ENCODE data around the gene CXCR6.

The CXCR6 gene

DNA sequence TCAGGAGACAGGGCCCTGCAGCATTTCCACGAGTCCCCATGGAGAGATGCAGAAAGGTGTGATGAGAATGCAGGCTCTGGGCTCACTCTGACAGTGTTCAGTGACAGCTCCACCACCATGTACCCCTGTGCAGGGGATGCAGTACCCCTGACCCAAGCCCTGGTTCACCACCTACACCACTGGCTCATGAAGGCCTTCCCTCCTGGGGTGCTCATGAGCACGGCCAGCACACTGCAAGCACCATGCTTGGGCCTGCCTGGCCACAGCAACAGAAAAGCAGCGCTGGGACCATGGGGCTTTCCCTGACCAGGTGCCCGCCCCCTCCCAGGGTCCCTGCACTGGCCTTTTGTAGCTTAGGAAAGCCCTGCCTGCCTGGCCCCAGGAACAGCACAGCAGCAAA, 6.2 kb downstream of the CXCR6 start:
- DNase-seq: no peak

DNA sequence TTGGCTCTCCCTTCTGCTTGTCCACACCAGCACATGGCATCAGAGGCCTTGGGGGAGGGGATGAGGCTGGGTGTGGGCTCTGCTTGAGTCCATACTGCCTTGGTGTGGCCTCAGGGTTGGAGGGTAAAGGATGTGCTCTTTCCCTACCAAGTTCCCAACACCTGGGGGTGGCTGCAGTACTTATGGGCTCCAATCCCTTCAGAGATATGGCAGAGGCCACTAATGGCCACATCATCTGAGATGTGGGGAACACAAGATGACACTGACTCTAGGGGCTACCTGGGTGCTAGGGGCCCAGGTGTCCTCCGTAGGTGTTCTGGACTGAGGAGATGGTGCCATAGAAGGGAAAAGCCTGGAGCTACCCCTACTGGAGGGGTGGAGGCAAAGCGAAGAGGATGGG, 6.9 kb downstream of the CXCR6 start:
- DNase-seq: no peak

DNA sequence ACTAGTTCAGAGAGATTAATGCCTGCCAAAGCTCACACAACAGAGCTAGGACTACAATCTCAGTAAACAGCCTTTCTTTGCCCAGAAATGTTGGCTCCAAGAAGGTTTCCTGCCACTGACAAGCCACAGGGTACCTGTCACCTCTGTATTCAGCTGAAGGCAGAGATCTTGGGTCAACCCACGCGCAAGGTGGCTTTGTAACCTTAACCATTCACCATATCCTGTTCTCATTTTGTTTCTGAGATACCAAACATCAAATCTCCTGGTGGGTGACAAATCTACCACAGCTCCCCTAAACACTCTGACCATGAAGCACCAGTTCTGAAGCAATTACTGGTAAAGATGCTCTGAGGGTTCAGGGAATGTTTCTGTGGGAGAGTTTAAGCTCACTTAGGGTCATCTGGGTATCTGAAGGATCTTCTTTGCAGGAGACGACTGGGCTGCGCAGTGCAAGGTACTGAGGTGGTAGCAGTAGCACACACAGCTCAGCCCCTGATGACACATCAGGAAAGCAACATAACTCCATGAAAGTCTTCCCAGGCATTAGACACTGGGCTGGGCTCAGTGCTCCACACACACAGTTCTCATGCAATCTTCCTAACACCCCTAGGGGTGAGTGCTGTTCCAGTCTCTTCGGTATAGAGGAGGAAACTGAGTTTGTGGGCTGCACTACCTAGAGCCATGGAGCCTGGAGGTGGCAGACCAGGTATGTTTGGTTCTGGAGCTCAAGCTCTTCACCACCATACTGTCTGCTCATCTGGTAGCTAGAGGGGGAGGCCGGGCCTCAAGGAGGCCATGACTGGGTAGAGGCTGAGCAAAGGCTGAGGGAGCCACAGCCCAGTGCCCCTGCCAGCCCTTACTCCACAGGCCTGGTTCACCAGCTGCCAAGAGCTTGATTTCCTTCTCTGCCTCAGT, 7.7 kb downstream of the CXCR6 start:
- no peak for DNase-seq

DNA sequence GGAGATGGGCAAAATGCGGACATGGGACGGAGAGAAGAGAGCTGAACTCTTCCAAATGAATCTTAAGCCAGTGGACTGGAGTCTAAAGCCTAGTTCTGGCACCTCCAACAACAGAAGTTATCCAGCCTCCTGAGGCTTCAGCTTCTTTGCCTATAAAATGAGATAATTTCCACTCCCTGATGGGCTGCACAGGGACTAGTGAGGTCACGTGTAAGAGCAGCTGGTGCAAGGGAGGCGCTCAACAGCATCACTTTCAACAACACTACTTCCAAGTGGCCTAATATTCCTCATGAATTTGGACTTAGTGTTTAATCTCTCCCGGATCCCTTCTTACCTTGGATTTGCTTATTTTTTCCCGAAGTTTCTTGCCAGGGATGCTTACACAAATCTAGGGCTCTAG, 8.7 kb downstream of the CXCR6 start:
- no peak for DNase-seq

DNA sequence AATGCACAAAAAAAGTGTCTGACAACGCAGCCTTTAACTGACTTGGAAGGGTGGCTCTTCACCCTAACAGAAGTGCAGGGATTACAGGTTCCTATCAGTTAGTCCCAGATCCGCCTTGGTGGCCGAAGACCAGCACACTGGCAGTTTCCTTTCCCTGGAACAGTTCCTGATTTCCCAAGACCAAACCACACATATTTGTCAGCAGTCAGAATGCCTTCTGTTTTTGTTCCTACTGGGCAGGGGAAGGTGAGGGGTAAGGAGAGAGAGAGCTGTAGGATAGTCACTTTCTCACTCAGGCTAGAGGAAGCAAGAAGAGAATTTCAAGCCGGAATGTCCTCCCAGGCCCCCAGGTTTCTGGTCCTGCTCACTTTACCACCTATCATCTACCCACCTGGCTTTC, 9.2 kb downstream of the CXCR6 start:
- DNase-seq: no peak

DNA sequence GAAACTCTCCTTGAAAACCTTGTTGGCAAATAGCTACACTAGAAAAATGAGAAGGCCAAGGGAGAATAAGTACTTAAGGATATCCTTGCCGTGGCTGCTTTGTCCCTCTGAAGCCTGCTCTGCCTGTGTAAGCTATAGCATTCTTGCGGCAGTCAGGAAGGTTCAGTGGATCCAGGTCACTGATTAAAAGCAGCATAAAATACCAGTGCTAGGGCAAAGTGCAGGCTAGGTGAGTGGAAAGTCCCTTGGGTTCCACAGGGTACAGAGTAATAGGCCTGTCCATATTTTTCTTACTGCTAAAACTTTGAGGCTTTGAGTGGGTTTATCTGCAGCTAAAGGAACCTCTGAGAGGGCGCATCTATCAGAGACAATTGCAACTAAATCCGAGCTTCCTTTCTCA, 10.3 kb downstream of the CXCR6 start:
- DNase-seq: no peak

DNA sequence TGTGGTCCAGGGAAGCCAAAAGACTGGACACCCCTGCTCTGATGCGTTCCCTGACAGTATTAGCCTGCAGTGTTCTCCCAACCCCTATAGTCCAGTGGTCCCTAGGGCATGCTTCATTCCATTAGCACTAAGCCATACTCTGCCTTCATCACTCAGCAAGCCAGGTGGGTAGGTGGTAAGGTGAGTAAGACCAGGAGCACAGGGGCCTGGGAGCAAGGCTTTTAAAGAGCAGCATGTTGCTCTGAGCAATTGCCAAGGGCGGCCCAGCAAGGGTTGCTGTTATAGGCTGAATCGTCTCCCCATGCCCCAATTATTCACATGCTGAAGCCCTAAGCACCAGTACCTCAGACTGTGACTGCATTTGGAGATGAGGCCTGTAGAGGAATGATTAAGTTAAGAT, 11.0 kb downstream of the CXCR6 start:
- DNase-seq: no peak

DNA sequence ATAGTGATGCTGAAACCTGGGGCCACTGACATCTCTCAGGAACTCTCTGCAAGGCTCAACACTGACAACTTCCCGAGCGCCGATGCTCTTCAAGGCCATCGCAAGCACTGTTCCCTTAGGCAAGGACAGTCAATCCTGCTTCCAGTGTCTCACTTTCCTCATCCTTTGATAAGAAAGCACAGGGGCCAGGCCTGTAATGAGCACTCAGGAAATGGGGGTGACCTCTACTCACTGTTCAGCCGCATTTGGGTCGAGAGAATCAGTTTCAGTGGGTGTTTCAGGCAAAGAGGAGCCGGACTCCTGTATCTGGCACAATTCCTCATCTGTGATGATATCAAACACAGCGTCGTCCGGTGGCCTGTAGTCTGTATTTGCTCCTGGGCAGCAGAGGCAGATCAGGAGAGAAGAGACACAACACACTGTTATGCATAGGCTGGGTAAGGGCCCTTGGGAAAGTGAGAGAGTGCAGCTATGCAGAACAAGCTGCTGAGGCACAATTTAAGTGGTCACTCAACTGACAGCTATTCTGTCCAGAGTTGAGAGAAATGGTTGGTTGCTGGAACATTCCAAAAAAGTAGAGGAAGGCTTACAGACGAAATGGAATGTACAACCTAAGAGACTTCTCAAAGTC, 11.9 kb downstream of the CXCR6 start:
- no peak for DNase-seq

DNA sequence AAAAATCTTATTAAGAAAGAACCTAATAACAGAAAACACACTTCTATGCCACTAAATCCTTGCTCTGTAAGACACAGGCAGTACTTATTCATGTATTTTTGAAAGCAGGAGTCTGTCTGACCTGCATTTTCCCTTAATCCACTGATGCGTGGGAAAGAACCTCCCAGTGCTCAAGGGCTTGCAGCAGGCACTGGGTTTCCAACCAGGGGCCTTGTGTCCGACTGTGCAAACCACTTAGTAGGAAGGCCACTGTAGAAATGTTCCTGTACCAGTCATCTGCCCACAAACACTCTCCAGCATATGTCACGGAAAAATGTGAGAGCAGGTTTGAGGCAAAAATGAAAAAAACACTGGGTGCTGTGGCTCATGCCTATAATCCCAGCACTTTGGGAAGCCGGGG, 12.4 kb downstream of the CXCR6 start:
- no peak for DNase-seq

DNA sequence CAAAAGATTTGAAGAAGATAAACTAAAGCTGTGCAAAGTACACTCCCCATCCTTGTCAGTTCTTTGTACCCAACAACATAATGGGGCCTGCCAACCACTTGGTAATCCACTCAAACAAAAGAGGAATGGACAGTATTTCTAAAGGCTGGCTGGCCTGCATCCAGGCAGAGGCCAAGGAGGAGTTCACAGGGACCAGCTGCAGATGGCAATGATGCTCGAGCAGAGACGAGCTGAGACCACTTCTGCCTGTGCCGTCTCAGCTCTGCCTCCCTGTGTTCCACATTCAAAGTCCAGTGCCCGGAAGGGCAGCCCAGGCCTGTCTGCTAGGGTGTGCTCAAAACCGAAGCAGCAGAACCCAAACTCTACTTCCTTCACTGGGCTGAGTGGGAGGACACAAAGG, 14.3 kb downstream of the CXCR6 start:
- DNase-seq: no peak

DNA sequence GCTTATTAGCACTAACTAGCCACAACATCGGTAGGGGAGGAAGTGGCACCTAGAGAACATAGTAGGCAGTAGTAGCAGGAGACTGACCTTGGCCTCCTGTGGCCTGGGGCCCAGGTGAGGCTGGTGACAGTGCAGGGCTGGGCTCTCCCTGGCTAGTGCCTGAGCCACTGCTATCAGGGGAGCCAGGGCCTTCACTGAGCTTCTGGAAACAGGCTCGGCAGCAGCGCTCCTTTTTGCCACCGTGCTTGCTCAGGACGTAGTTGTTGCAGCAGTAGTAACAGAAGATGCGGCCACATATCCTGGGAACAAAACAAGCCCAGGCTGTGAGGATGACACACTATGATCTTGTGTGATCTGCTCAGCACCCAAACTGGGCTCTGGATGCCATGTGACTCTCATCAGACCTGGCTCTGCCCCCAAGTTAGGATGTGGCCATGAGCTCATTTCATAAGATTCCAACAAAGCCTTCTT, 15.1 kb downstream of the CXCR6 start:
- DNase-seq: no peak

DNA sequence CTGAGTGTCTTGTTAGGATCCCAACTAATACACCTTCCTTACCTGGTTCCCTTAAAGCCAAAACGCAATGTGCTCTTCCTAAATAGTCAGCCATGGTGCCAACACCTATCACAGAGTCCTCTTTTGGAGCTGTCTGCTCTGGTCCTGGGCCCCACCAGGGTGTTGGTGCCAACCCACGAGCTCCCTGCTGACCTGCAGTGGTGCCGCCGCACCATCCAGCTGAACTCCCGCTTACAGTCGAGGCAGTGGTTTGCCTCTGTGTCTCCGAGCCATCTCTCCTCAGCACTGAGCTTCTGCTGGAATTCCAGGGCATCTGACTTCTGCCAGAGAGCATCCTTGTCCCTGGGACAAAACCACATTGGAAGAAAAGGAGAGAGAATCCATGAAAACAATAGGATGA, 15.9 kb downstream of the CXCR6 start:
- DNase-seq: no peak

DNA sequence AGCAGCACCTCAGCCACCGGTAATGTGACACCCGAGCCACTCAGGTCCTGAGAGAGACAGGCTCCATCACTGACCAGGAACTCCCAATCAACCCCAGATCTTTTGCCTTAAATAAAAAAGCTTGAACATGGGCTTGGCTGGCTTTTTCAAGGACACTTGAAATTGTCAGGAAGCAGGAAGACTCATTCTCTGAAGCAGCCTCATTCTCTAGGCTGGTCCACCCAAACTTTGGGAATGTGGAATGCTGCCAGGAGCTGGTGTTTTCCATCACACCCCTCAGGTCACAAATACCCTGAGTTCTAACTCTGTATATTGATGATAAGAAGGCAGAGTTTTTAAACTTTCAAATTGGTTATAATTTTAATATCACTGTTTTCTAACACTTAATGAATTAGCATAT, 17.0 kb downstream of the CXCR6 start:
- no peak for DNase-seq

DNA sequence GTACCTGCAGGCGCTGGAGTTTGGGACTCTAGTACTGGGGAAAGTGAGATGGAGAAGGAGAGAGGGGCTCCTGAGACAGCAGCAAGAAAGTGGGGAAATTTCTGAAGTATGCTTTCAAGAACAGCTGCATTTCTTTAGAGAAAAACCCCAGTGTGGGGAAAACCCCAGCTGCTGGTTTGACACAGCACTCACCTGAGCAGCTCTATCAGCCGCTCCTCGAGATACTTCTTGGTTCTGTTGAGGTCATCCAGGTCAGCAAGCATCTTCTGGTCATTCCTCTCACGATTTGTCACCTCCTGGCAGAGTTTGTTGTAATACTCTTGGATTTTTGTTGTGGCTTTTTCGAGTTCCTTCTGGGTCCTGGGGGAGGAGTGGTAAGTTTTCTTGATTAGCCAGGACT, 18.8 kb downstream of the CXCR6 start:
- DNase-seq: no peak

DNA sequence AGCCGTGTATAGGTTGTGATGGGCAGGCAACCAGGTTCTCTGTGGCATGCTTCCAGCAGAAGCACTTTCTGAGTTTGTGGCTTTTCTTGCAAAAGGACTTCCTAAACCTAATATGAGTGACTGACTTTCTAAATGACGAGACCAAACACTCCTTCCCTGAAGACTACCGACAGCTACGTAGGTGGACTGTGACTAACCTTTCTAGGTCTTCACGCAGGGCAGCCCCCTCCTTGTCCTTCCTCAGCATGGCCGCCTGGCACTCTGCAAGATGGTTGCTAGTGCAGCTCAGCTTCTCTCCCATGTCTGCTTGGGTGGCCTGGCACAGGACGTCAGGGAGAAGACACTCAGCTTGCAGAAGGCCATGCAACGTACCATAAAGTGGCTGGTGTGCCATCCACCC, 20.9 kb downstream of the CXCR6 start:
- DNase-seq: no peak

DNA sequence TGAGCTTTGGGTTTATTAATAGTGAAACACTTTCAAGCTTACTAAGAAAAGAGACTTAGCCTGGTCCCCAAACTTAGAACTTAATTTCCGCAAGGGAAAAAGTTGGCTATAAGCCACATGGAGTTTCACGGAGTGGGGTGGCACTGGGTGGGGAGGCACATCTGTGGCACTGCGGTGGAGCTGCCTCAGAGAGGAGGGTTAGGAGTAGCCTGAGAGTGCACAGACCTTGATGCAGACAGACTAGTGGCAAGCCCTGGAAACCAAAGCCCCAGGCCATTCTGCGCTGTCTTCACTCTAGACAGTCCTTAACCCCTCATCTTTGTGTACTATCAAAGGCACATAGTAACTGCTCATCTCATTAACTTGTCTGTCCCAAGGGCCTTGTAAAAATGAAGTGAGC, 22.0 kb downstream of the CXCR6 start:
- DNase-seq: no peak

DNA sequence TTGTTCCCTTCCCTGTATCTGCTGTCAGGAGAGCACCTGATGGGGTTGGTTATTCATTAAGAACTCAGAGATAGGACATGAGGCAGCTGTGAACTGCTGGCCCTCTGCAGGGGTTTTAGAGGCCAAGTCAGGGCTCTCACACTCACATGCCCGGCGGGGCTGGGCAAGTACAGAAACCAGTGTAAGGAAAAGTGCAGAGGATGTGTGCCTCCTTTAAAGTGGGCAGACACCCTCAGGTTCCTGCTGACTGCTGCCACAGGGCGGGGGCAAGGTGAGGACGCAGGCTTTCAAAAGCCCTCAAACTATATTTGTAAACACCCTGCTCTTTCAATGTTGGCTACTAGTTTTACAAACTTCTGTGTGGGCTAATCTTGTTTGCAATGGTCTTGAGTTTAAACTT, 22.4 kb downstream of the CXCR6 start:
- no peak for DNase-seq

DNA sequence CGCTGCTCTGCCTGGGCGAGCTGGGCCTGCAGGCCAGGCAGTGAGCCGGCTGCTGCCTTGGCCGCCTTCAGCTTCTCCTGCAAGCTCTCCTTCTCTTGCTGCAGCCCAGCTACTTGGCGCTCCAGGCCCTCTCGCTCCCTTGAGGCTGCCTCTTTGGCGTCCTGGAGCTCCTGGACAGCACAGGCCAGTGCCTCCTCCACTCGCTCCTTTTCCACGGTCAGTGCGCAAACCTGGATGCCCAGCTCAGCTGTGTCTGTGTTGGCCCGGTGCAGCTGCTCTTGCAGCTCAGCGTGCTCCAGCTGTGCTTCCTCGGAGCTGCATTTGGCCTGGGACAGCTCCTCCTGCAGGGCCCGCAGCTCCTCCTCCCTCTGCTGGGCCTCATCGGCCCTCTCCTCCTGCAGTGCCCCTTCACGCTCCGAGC, 23.1 kb downstream of the CXCR6 start:
- no peak for DNase-seq

DNA sequence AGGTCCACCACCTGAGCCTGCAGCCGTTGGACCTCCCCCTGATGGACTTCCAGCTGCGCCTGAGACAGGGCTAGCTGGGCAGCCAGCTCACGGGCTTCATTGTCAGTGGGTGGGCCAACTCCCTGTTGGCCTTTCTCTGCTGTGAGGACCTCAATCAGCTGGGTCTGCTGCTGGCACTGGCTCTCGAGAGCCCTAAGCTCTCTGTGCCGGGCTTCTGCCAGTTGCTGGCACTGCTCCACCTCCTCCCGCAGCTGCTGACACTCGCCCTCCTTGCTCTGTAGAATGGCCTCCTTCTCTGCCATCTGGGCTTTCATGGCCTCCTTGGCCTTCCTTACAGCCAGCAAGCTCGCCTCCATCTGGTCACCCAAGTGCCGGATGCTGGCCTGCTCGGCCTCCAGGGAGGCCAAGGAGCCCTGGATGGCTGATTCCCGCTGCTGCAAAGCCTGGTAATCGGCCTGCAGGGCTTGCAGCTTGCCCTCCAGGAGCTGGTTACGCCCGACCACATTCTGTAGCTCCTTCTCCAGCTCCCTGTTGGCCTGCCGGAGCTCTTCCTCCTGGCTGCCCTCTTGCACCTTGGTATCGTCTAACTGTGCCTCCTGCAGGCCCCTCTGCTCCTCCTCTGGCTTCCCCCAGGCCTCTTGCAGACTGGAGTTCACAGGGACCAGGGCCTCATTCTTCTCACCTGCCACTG, 23.8 kb downstream of the CXCR6 start:
- DNase-seq: no peak

DNA sequence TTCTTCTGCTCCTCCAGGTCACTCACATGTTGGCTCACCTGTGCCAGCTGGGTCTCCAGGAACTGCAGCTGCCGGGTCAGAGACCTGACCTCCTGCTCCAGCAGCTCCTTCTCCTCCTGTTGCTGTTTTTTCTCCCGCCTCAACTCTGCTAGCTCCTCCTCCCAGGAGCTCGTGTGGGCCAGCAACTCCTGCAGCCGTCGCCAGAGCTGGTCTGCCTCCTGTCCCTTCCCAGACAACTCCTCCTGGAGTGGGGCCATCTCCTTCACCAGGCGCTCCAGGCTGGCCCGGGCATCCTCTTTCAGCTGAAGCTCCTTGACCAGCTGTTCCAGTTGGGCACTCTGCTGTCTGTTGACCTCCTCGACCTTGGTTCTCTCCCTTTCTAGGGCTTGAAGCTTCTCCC, 24.5 kb downstream of the CXCR6 start:
- no peak for DNase-seq

DNA sequence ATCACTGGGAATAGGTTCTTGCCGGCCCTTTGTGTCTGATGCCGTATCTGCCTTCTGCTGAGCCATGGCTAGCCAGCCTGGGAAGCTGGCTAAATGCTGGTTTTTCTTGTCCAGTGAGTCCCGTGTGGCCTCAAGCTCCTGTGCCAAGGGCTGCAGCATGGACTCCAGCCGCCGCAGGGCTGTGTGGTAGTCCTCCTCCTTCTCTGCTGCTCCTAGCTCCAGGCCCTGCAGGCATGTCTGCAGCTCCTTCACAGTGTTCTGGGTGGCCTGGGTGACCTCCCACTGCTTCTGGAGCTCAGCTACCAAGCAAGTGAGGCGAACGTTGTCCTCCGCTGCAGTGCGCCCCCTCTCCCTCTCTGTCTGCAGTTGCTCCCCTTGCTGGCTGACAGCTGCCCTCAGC, 24.9 kb downstream of the CXCR6 start:
- DNase-seq: no peak

DNA sequence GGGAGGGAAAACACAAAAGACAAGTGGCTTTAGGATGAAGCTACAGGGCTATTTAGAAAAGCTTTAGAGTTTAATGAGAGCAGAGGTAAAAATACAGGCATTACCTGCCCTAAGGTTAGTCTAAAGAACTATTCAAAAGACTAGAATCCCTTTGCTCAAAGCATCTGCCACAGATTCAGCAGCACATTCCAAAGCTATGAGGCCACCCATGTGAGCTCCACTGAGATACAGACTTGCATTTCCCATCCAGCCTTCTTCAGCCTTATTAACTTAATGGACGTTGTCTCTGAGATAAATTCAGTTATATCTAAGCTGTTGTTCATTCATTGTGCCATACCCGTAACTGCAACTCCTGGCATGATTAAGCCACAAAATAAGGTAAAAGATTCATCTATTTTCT, 25.4 kb downstream of the CXCR6 start:
- DNase-seq: no peak

DNA sequence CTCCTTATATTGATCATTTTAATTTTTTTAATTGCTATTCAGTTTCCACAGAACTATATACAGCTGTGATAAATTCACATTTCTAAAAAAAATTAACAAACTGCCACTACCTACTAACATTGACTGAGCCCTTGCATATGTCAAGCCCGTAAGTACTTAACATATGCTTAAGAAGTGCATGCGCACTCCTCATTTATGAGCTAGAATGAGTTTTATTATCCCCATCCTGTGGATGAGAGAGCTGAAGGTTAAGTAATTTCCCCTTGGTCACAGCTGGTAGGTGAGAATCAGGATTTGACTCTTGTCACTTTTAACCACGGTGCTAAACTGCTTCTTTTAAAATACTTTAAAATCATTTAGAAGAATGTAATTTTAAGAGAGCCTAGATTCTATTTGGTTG, 25.9 kb downstream of the CXCR6 start:
- DNase-seq: no peak

DNA sequence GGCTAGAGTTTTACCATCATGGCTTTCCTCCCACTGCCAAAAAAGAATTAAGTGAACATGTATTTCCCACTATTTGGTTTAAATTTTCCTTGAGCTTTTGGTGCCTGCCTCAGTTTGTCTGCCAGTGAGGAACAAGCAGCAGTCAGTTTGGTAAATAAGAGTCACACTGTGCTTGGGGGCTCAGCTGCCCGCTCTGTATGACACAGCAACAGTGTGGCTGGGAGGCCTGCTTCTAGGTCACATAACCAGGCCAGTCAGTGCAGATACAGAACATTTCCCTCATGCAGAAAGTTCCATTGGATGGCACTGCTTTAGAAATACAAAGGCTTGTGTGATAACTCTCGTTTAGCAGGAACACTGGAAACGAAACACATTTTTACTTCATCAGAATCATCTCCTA, 26.7 kb downstream of the CXCR6 start:
- DNase-seq: no peak
